Epithelial cell of esophagus (primary cell): ENCODE results near the gene NMT1.

Source experiments
- DNase-seq: peaks from one replicate; pipeline ENCODE4 v3.0.0; 2010; ENCODE audit warnings: low read depth
- H3K4me3 ChIP-seq: 2 replicates; pipeline ENCODE4 v1.5.1; 2011; ENCODE audit warnings: mild to moderate bottlenecking, low read length, control low read depth
- TF ChIP-seq, protein P1 (sequence below): IDR thresholded peaks from 2 replicates; pipeline ENCODE4 v1.5.1; 2011; ENCODE audit warnings: low read depth, mild to moderate bottlenecking, low read length, control low read depth, inconsistent platforms; ENCODE audit not compliant: insufficient read depth; ENCODE audit errors: missing control alignments

The NMT1 gene

DNA sequence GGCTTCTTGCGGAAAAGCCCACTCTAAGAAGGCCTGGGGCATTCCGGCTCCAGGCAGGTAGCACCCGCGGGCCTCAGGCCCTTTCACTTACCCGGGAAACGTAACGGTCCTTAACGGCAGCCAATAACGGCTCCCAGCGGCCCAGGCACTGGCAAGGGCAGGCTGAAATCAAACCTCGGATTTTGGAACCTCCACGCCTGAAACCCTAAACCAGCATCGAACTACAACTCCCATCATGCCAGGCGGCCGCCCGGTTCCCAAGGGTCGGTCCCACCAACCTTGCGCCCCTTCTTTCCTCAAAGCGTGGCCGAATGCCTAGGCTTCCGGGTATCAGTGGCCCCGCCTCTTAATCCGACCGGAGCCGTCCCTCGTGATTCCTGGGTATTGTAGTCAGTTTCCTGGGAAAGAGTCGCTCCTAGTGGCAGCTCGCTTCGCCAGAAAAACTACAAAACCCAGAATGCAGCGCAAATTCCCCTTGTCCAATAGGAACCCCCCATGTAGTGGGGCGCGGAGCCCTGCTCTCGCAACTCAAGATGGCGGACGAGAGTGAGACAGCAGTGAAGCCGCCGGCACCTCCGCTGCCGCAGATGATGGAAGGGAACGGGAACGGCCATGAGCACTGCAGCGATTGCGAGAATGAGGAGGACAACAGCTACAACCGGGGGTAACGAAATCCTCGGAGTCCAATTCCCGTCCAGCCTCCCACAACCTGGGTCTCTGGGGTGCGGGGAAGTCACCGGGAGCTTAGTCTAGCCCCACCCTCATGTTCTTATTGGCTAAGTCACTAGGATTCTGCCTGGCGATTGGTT, at the start of gene NMT1:
Gene NMT1, plus strand, starts transcription at position 521 of the 809 bp plus-strand sequence. Its CDS starts 13 bp downstream, at position 534.
- TF ChIP-seq, protein P1, sequence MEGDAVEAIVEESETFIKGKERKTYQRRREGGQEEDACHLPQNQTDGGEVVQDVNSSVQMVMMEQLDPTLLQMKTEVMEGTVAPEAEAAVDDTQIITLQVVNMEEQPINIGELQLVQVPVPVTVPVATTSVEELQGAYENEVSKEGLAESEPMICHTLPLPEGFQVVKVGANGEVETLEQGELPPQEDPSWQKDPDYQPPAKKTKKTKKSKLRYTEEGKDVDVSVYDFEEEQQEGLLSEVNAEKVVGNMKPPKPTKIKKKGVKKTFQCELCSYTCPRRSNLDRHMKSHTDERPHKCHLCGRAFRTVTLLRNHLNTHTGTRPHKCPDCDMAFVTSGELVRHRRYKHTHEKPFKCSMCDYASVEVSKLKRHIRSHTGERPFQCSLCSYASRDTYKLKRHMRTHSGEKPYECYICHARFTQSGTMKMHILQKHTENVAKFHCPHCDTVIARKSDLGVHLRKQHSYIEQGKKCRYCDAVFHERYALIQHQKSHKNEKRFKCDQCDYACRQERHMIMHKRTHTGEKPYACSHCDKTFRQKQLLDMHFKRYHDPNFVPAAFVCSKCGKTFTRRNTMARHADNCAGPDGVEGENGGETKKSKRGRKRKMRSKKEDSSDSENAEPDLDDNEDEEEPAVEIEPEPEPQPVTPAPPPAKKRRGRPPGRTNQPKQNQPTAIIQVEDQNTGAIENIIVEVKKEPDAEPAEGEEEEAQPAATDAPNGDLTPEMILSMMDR = no peak
- H3K4me3 ChIP-seq = peak within 1 kb of the TSS; percentile 89
- DNase-seq = peak; percentile 100

DNA sequence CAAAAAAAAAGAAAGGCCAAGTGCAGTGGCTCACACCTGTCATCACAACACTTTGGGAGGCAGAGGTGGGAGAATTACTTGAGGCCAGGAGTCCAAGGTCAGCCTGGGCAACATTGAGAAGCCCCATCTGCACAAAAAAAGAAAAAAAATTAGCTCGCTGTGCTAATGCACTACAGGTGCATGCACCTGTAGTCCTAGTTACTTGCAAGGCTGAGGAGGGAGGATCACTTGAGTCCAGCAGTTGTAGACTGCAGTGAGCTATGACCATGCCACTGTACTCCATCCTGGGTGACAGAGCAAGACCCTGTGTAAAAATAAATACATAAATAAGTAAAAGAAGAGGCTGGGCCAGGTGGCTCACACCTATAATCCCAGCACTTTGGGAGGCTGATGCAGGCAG, 49.4 kb upstream of the NMT1 start:
- DNase-seq = no peak
- no peak overlapping the region for H3K4me3 ChIP-seq
- TF ChIP-seq, protein P1 = no peak

DNA sequence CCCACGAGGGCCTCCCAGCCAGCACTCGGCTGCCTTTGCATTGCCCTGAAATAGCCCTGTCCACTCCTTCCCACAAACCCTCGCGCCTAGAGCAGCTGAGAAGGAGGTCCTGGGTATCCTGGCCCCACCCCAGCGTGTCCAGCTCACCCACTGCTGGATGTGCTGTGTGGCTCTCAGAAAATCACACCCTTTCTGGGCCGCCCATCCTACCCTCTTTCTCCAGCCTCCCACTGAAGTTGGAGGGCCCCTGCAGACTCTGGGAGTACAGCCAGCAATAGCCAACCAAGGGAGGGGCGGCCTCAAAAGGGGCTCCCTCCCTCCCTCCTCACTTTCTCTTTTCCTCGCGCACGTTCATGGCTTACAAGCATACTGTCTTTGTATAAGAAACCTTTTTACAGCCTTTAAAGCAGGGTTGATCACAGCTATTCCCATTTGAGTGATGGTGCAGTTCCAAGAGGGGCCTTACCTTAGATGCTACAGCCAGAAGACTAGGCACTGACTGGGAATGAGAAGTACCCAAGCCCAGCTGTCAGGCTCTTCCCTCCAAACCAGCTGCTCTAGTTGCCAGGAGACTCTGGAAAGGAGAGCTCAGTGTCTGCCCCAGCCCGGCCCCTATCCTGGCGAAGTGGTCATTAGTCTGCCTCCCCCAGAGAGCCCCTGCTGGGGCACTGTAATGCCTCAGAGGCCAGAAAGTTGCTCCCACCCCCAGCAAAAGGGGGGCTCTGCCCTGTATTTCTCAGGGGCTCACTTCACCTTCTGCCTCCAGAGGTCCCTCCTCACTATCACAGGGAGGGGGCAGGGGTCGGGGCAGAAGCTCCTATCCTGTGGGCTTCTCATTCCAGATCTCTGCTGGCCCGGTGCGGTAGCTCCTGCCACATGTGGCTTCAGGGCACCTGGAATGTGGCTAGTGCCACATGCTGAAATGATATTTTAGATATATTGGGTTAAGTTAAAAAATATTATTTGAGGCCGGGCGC, 47.8 kb upstream of the NMT1 start:
- TF ChIP-seq, protein P1 = no peak
- no peak for DNase-seq
- H3K4me3 ChIP-seq = no peak overlapping the region

DNA sequence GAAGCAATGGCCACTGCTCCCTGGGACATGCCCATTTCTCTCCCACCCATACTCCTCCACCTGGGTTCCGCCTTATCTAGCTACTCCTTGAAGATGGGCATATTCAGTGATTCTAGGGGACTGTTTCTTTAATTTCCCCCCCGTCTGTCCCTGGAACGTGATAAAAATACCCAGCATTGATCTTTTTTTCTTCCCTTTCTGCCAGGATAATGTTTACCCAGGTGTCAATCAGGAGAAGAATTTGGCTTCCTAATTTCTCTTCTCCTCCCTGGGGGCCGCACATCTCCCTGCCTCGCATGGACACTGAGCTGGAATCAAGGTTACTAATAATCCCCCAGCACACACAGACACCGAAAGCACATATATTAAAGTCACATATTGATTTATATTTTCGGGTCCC, 44.9 kb upstream of the NMT1 start:
- TF ChIP-seq, protein P1 = no peak
- DNase-seq = no peak
- no peak overlapping the region for H3K4me3 ChIP-seq

DNA sequence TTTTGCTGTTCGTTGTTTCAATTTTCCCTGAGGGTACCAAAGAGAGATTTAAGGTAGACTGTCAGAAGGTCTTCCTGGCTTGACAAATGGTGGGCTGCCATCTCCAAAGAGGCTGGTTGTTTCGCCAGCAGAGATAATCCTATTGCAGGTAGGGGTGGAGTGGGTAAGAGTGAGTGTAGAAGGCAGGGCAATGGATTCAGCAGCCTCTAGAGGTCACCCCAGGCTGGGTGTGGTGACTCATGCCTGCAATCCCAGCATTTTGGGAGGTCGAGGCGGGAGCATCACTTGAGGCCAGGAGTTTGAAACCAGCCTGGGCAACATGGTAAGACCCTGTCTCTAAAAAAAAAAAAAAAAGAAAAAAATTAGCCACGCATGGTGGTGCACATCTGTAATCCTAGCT, 44.3 kb upstream of the NMT1 start:
- no peak overlapping the region for H3K4me3 ChIP-seq
- TF ChIP-seq, protein P1 = peak; percentile 48
- DNase-seq = peak; percentile 56

DNA sequence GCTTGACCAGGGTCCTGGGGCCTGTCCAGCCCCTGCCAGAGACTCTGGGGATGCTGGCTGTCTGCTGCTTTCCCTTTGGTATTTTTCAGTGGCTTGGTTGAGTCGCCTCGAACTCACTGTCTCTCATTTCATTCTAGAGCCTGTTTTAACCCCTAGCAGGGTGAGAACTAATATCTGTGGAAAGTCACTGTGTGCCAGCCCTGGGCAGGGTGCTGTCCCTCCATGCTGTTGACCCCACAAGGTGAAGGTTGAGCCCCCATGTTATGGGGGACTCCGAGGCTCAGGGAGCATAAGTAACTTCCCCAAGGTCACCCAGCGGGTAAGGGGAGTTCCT, 42.6 kb upstream of the NMT1 start:
- DNase-seq = no peak
- peak overlapping the region; percentile 44 for H3K4me3 ChIP-seq
- TF ChIP-seq, protein P1 = no peak
